ENCODE measurements around the gene LRRC40. TPM values are rescaled to one million over a fixed set of nuclear protein-coding genes. Genes with fewer than 3 reads are reported as not detected.

Gene LRRC40
- total and polyA plus RNA-seq, 3 donors from 2014 or later: 10.1 to 22.1 (median 18.2) TPM

- Histone ChIP-seq H3K27ac (no peak overlapping the region), H3K36me3 (ENCODE audit: low read depth, missing control alignments) (no peaks in the 10 kb centered on the region), H3K4me1 (no peaks in the 10 kb centered on the region), H3K4me3 (no peak overlapping the region), H3K27me3 (no peaks in the 10 kb centered on the region), H3K9me3 (no peaks in the 10 kb centered on the region)
- intact Hi-C loops (cut with DNase I; ENCODE audit: low total_unique reads): no loop called here
- no peak for TF ChIP-seq CTCF (IDR thresholded peaks at IDR 0.05)
- no peak for TF ChIP-seq POLR2A (IDR thresholded peaks at IDR 0.05)
- no peak for DNase-seq
Observed at GRCh38 chr1:70117046-70117445, 88.3 kb downstream of the LRRC40 start.

GRCh38 chr1:70115315-70115714 lies 90.1 kb downstream of the LRRC40 start:
- Histone ChIP-seq H3K4me1 (no peaks in the 10 kb centered on the region), H3K36me3 (ENCODE audit: low read depth, missing control alignments) (no peaks in the 10 kb centered on the region), H3K4me3 (no peak overlapping the region), H3K27me3 (no peaks in the 10 kb centered on the region), H3K27ac (no peak overlapping the region), H3K9me3 (no peaks in the 10 kb centered on the region)
- DNase-seq: no peak
- intact Hi-C loops (cut with DNase I; ENCODE audit: low total_unique reads): no loop called here
- TF ChIP-seq POLR2A (IDR thresholded peaks at IDR 0.05) (no peak), CTCF (IDR thresholded peaks at IDR 0.05) (no peak)
- WGBS, 2 donors: 90 to 95% methylated on average over 3 of the region's 3 CpGs

GRCh38 chr1:70112838-70113237 lies 92.5 kb downstream of the LRRC40 start:
- no peak overlapping the region for H3K4me3 ChIP-seq
- no peak overlapping the region for H3K27ac ChIP-seq
- H3K9me3 ChIP-seq: no peaks in the 10 kb centered on the region
- no peaks in the 10 kb centered on the region for H3K4me1 ChIP-seq
- no peaks in the 10 kb centered on the region for H3K36me3 ChIP-seq (ENCODE audit: low read depth, missing control alignments)
- H3K27me3 ChIP-seq: no peaks in the 10 kb centered on the region
- DNase-seq: no peak
- intact Hi-C loops (cut with DNase I; ENCODE audit: low total_unique reads): no loop called here
- TF ChIP-seq POLR2A (IDR thresholded peaks at IDR 0.05): no peak
- no peak for TF ChIP-seq CTCF (IDR thresholded peaks at IDR 0.05)
- 89 to 90% methylated on average over 5 of the region's 5 CpGs for WGBS, 2 donors

- intact Hi-C loops (cut with DNase I; ENCODE audit: low total_unique reads): no loop called here
- 97 to 98% methylated on average over 5 of the region's 5 CpGs for WGBS, 2 donors
Observed at GRCh38 chr1:70109241-70109640, 96.1 kb downstream of the LRRC40 start.

More at GRCh38 chr1:70109241-70109640, 96.1 kb downstream of the LRRC40 start:
- no peaks in the 10 kb centered on the region for H3K36me3 ChIP-seq (ENCODE audit: low read depth, missing control alignments)
- no peaks in the 10 kb centered on the region for H3K27me3 ChIP-seq
- no peaks in the 10 kb centered on the region for H3K9me3 ChIP-seq
- TF ChIP-seq CTCF (IDR thresholded peaks at IDR 0.05): no peak
- no peak for DNase-seq
- no peaks in the 10 kb centered on the region for H3K4me1 ChIP-seq
- H3K4me3 ChIP-seq: no peak overlapping the region
- no peak overlapping the region for H3K27ac ChIP-seq

All from testis (tissue), 3 donors.